ENCODE measurements around the gene ZDHHC3.
A peak's percentile ranks its signal among the peaks of the same experiment; 100 is the strongest.

The ZDHHC3 gene

DNA sequence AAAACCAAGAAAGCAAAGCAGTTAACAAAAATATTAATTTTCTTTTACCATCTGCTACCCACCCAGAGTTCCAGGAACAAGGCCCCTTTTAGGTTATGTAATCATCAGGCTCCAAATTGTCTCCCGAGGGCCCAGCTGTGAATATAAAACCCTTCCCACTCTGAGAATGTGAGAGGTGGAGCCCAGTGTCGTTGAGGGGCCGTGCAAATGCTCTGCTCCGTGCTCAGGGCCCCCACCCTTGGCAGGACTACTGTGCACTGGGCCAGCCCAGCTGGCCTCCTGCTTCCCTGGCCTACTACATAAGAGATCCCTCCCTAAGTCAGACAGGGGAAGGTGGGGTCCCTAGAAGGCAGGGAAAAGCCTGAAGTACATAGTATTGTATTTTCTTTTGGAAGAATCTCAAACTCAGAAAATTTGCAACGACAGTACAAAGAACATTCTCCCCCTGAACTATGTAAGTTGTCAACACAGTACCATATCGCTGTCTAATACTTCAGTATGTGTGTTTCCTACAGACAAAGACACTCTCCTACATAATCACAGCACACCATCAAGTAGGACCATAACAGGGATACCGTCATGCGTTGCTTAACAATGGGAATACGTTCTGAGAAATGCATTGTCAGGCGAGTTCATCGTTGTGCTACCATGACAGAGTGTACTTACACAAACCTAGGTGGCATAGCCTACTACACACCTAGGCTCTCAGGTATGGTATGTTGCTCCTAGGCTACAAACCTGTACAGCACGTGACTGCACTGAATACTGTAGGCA, 45.7 kb upstream of the ZDHHC3 start:
- Histone ChIP-seq H3K27ac (ENCODE audit: low read depth, low read length) (no peak overlapping the region), H3K27me3 (ENCODE audit: insufficient read depth, low read length) (no peaks in the 10 kb centered on the region), H2BK120ac (ENCODE audit: insufficient read depth, low read length, poor library complexity) (no peak overlapping the region), H3K4ac (ENCODE audit: low read depth, low read length) (no peak overlapping the region), H3K79me2 (ENCODE audit: control insufficient read depth, insufficient read depth, low read length, poor library complexity) (no peaks in the 10 kb centered on the region), H4K12ac (ENCODE audit: low read depth, low read length) (no peak overlapping the region), H4K91ac (ENCODE audit: low read depth, low read length) (no peak overlapping the region), H2AK5ac (ENCODE audit: low read length) (no peak overlapping the region), H3K23ac (ENCODE audit: low read length) (peak overlapping the region; percentile 1), H4K8ac (ENCODE audit: low read depth, low read length) (no peak overlapping the region), H3K79me1 (ENCODE audit: low read length) (no peaks in the 10 kb centered on the region), H3K4me2 (ENCODE audit: low read length) (no peak overlapping the region), H3K9me3 (ENCODE audit: insufficient read depth, low read depth, low read length) (peaks cover 2% of the 10 kb centered on the region), H3K36me3 (ENCODE audit: control insufficient read depth in 1 of 2, insufficient read depth in 2 of 2, low read length in 2 of 2) (peaks cover 0 to 2% of the 10 kb centered on the region in 2 experiments), H3K4me3 (ENCODE audit: low read depth, low read length) (no peak overlapping the region), H2AFZ (ENCODE audit: insufficient read depth, low read length, poor library complexity) (no peak overlapping the region), H2BK5ac (ENCODE audit: low read depth, low read length, poor library complexity) (no peak overlapping the region), H2BK12ac (ENCODE audit: low read length) (no peak overlapping the region), H3K14ac (ENCODE audit: low read length) (no peak overlapping the region), H3K18ac (ENCODE audit: low read length) (no peak overlapping the region), H3K4me1 (ENCODE audit: control insufficient read depth in 1 of 2, insufficient read depth in 2 of 2, low read length in 2 of 2) (no peaks in the 10 kb centered on the region), H3K9ac (ENCODE audit: low read length) (no peak overlapping the region)
- no CpG with 5 or more reads among the region's 12 CpGs for WGBS (ENCODE audit: extremely low coverage, insufficient coverage, insufficient read length)
- DNase-seq: peak; percentile 66 to 67

- Histone ChIP-seq H2BK120ac (ENCODE audit: insufficient read depth, low read length, poor library complexity) (no peak overlapping the region), H3K27ac (ENCODE audit: low read depth, low read length) (no peak overlapping the region), H4K8ac (ENCODE audit: low read depth, low read length) (no peak overlapping the region), H3K4ac (ENCODE audit: low read depth, low read length) (no peak overlapping the region), H3K18ac (ENCODE audit: low read length) (no peak overlapping the region), H3K79me2 (ENCODE audit: control insufficient read depth, insufficient read depth, low read length, poor library complexity) (no peaks in the 10 kb centered on the region), H3K27me3 (ENCODE audit: insufficient read depth, low read length) (no peaks in the 10 kb centered on the region), H3K79me1 (ENCODE audit: low read length) (no peaks in the 10 kb centered on the region), H3K4me2 (ENCODE audit: low read length) (no peak overlapping the region), H4K91ac (ENCODE audit: low read depth, low read length) (no peak overlapping the region), H2AFZ (ENCODE audit: insufficient read depth, low read length, poor library complexity) (no peak overlapping the region), H2BK5ac (ENCODE audit: low read depth, low read length, poor library complexity) (no peak overlapping the region), H3K9ac (ENCODE audit: low read length) (no peak overlapping the region), H3K4me3 (ENCODE audit: low read depth, low read length) (no peak overlapping the region), H3K4me1 (ENCODE audit: control insufficient read depth in 1 of 2, insufficient read depth in 2 of 2, low read length in 2 of 2) (peaks cover 4 to 6% of the 10 kb centered on the region in 2 experiments), H2BK12ac (ENCODE audit: low read length) (no peak overlapping the region), H3K14ac (ENCODE audit: low read length) (no peak overlapping the region), H3K23ac (ENCODE audit: low read length) (no peak overlapping the region), H2AK5ac (ENCODE audit: low read length) (no peak overlapping the region), H3K36me3 (ENCODE audit: control insufficient read depth in 1 of 2, insufficient read depth in 2 of 2, low read length in 2 of 2) (peaks cover 0 to 2% of the 10 kb centered on the region in 2 experiments), H4K12ac (ENCODE audit: low read depth, low read length) (no peak overlapping the region), H3K9me3 (ENCODE audit: insufficient read depth, low read depth, low read length) (peaks cover 2% of the 10 kb centered on the region)
- WGBS (ENCODE audit: extremely low coverage, insufficient coverage, insufficient read length): no CpG with 5 or more reads among the region's 8 CpGs
- peak; percentile 27 to 53 for DNase-seq
These were observed 44.6 kb upstream of the ZDHHC3 start for GRCh38 chr3:45020534-45020933.

GRCh38 chr3:45017821-45018220, 41.8 kb upstream of the ZDHHC3 start:
- Histone ChIP-seq H3K4me1 (ENCODE audit: control insufficient read depth in 1 of 2, insufficient read depth in 2 of 2, low read length in 2 of 2) (peaks cover 4 to 6% of the 10 kb centered on the region in 2 experiments), H2BK120ac (ENCODE audit: insufficient read depth, low read length, poor library complexity) (no peak overlapping the region), H2AFZ (ENCODE audit: insufficient read depth, low read length, poor library complexity) (no peak overlapping the region), H4K91ac (ENCODE audit: low read depth, low read length) (no peak overlapping the region), H3K4me3 (ENCODE audit: low read depth, low read length) (no peak overlapping the region), H2BK12ac (ENCODE audit: low read length) (no peak overlapping the region), H4K8ac (ENCODE audit: low read depth, low read length) (no peak overlapping the region), H3K9me3 (ENCODE audit: insufficient read depth, low read depth, low read length) (no peaks in the 10 kb centered on the region), H3K27ac (ENCODE audit: low read depth, low read length) (no peak overlapping the region), H3K18ac (ENCODE audit: low read length) (no peak overlapping the region), H2BK5ac (ENCODE audit: low read depth, low read length, poor library complexity) (no peak overlapping the region), H3K4me2 (ENCODE audit: low read length) (no peak overlapping the region), H2AK5ac (ENCODE audit: low read length) (no peak overlapping the region), H3K36me3 (ENCODE audit: control insufficient read depth in 1 of 2, insufficient read depth in 2 of 2, low read length in 2 of 2) (peaks cover 2 to 4% of the 10 kb centered on the region in 2 experiments), H3K14ac (ENCODE audit: low read length) (no peak overlapping the region), H3K79me1 (ENCODE audit: low read length) (no peaks in the 10 kb centered on the region), H3K79me2 (ENCODE audit: control insufficient read depth, insufficient read depth, low read length, poor library complexity) (no peaks in the 10 kb centered on the region), H3K4ac (ENCODE audit: low read depth, low read length) (no peak overlapping the region), H3K27me3 (ENCODE audit: insufficient read depth, low read length) (no peaks in the 10 kb centered on the region), H4K12ac (ENCODE audit: low read depth, low read length) (no peak overlapping the region), H3K23ac (ENCODE audit: low read length) (no peak overlapping the region), H3K9ac (ENCODE audit: low read length) (no peak overlapping the region)
- no peak for DNase-seq
- no CpG with 5 or more reads among the region's 5 CpGs for WGBS (ENCODE audit: extremely low coverage, insufficient coverage, insufficient read length)

- Histone ChIP-seq H3K36me3 (ENCODE audit: control insufficient read depth in 1 of 2, insufficient read depth in 2 of 2, low read length in 2 of 2) (peaks cover 4 to 8% of the 10 kb centered on the region in 2 experiments), H3K18ac (ENCODE audit: low read length) (no peak overlapping the region), H3K4ac (ENCODE audit: low read depth, low read length) (no peak overlapping the region), H3K4me1 (ENCODE audit: control insufficient read depth in 1 of 2, insufficient read depth in 2 of 2, low read length in 2 of 2) (peaks cover 9 to 13% of the 10 kb centered on the region in 2 experiments), H3K79me2 (ENCODE audit: control insufficient read depth, insufficient read depth, low read length, poor library complexity) (peaks cover 1% of the 10 kb centered on the region), H2AFZ (ENCODE audit: insufficient read depth, low read length, poor library complexity) (no peak overlapping the region), H2BK5ac (ENCODE audit: low read depth, low read length, poor library complexity) (no peak overlapping the region), H2BK120ac (ENCODE audit: insufficient read depth, low read length, poor library complexity) (no peak overlapping the region), H3K79me1 (ENCODE audit: low read length) (no peaks in the 10 kb centered on the region), H3K9ac (ENCODE audit: low read length) (no peak overlapping the region), H3K9me3 (ENCODE audit: insufficient read depth, low read depth, low read length) (no peaks in the 10 kb centered on the region), H4K8ac (ENCODE audit: low read depth, low read length) (no peak overlapping the region), H3K27ac (ENCODE audit: low read depth, low read length) (no peak overlapping the region), H3K27me3 (ENCODE audit: insufficient read depth, low read length) (no peaks in the 10 kb centered on the region), H2BK12ac (ENCODE audit: low read length) (no peak overlapping the region), H3K14ac (ENCODE audit: low read length) (no peak overlapping the region), H3K4me3 (ENCODE audit: low read depth, low read length) (no peak overlapping the region), H4K91ac (ENCODE audit: low read depth, low read length) (no peak overlapping the region), H2AK5ac (ENCODE audit: low read length) (no peak overlapping the region), H3K23ac (ENCODE audit: low read length) (no peak overlapping the region), H3K4me2 (ENCODE audit: low read length) (no peak overlapping the region), H4K12ac (ENCODE audit: low read depth, low read length) (no peak overlapping the region)
- WGBS (ENCODE audit: extremely low coverage, insufficient coverage, insufficient read length): no CpG with 5 or more reads among the region's 2 CpGs
- DNase-seq: no peak
These were observed 40.9 kb upstream of the ZDHHC3 start for GRCh38 chr3:45016916-45017315.
